PC-3 (cell line): ENCODE results near the gene KHDRBS2. TPM values are rescaled to one million over a fixed set of nuclear protein-coding genes. Genes with fewer than 3 reads are reported as not detected.

Source experiments
- ATAC-seq: fragments of 200-7000 bp; cut with Tn5 transposase; 2 replicates; pipeline ENCODE4 v1.9.1; 2020; ENCODE audit warnings: mild to moderate bottlenecking, moderate library complexity
- BruUV-seq: library from RNA; stranded (reverse); fragments of 400-500 nt; replicated peaks from 2 replicates; lab custom pipeline; 2021; lab: Mats Ljungman, UMichigan
- CTCF ChIA-PET: fragments of 300-600 bp; sonication (Branson Sonifier 250); formaldehyde crosslinking; loops from one replicate; lab custom pipeline; 2022; ENCODE audit warnings: antibody characterized with exemption; lab: Charles Lee
- POLR2A ChIA-PET: fragments of 300-600 bp; sonication (Branson Sonifier 250); formaldehyde crosslinking; loops from one replicate; lab custom pipeline; 2022; ENCODE audit warnings: antibody characterized with exemption; ENCODE audit not compliant: unreplicated experiment; lab: Charles Lee
- DNase-seq: peaks from one replicate; pipeline ENCODE4 v3.0.0-alpha.2; 2015
- H2AFZ ChIP-seq: fragments of 300-600 bp; sonication (generic); 2 replicates; pipeline ENCODE4 v1.6.0; 2016; ENCODE audit warnings: antibody characterized with exemption, low read length
- H3F3A ChIP-seq: fragments of 300-600 bp; sonication (generic); one replicate; pipeline ENCODE4 v1.6.0; 2017; ENCODE audit warnings: antibody characterized with exemption, low read length, control low read depth, mild to moderate bottlenecking; ENCODE audit not compliant: unreplicated experiment
- H3K27ac ChIP-seq: fragments of 300-600 bp; sonication (generic); 2 replicates; pipeline ENCODE4 v1.5.1; 2016; ENCODE audit warnings: mild to moderate bottlenecking, low read length
- H3K27me3 ChIP-seq: fragments of 300-600 bp; sonication (generic); 2 replicates; pipeline ENCODE4 v1.6.1; 2016; ENCODE audit warnings: low read length, mixed read lengths
- H3K36me3 ChIP-seq: fragments of 300-600 bp; sonication (generic); 2 replicates; pipeline ENCODE4 v1.6.1; 2016; ENCODE audit warnings: low read depth, mixed run types, low read length, mixed read lengths
- H3K4me1 ChIP-seq: fragments of 300-600 bp; sonication (generic); 2 replicates; pipeline ENCODE4 v1.5.1; 2016; ENCODE audit warnings: low read length; ENCODE audit not compliant: insufficient read depth
- H3K4me2 ChIP-seq: fragments of 300-600 bp; sonication (generic); 2 replicates; pipeline ENCODE4 v1.6.0; 2016; ENCODE audit warnings: low read length
- H3K4me3 ChIP-seq: fragments of 300-600 bp; sonication (generic); 2 replicates; pipeline ENCODE4 v1.5.1; 2016; ENCODE audit warnings: mild to moderate bottlenecking, low read length, mixed read lengths
- H3K79me2 ChIP-seq: fragments of 300-600 bp; sonication (generic); 2 replicates; pipeline ENCODE4 v1.6.1; 2017; ENCODE audit warnings: low read length, mixed read lengths
- H3K9ac ChIP-seq: fragments of 300-600 bp; sonication (generic); 2 replicates; pipeline ENCODE4 v1.6.0; 2016; ENCODE audit warnings: mild to moderate bottlenecking, low read length
- H3K9me2 ChIP-seq: fragments of 300-600 bp; sonication (generic); replicated peaks from 2 replicates; pipeline ENCODE4 v1.6.1; 2016; ENCODE audit warnings: mixed run types, low read length, mixed read lengths
- H3K9me3 ChIP-seq: fragments of 300-600 bp; sonication (generic); 2 replicates; pipeline ENCODE4 v1.6.1; 2016; ENCODE audit warnings: low read length, mixed read lengths
- H4K20me1 ChIP-seq: fragments of 300-600 bp; sonication (generic); 2 replicates; pipeline ENCODE4 v1.6.1; 2016; ENCODE audit warnings: low read length, mixed read lengths
- CTCF ChIP-seq: fragments of 300-600 bp; sonication (generic); conservative IDR thresholded peaks from 2 replicates; pipeline ENCODE4 v1.5.1; 2017; ENCODE audit warnings: antibody characterized with exemption, low read depth, mild to moderate bottlenecking, low read length
- EZH2 ChIP-seq: fragments of 300-600 bp; sonication (generic); IDR thresholded peaks from one replicate; pipeline ENCODE4 v1.6.1; 2017; ENCODE audit warnings: antibody characterized with exemption, mild to moderate bottlenecking, low read length; ENCODE audit not compliant: unreplicated experiment
- EZH2phosphoT487 ChIP-seq: fragments of 300-600 bp; sonication (generic); IDR thresholded peaks from 2 replicates; pipeline ENCODE4 v1.6.1; 2018; ENCODE audit warnings: mild to moderate bottlenecking, antibody characterized with exemption, low read length, borderline replicate concordance
- intact Hi-C: fragments of 100-400 bp; cut with micrococcal nuclease; formaldehyde crosslinking; loops from 2 replicates; pipeline ENCODE4 v1.9.0; 2023
- total RNA-seq: library from RNA; depleted of rRNA; stranded (reverse); fragments of >200 nt; gene quantifications from 2 replicates; pipeline ENCODE4 v1.2.3, GENCODE V29; 2014

Gene KHDRBS2
- total RNA-seq, 1 experiment from 2014 or later = not detected

DNA sequence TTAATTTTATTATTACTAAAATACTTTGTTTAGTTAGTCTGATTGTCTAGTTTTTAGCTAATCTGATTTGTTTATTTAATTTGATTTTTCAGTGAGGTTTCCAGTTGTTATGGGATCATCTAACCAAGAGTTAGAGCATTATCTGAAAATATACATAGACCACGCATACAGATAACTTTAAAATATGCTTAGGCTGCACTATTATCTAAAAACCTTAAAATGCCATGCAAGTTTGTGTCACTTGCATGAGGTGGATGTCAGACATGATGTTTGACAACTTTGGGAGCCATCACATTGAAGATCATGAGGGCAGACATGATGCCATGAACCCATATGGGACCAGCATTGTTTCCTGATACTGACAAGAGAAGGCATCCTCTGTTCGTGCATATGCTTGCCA lies 610.3 kb downstream of the KHDRBS2 start:
- BruUV-seq = no TSS peak
- H3K4me3 ChIP-seq = no peak overlapping the region
- H3K9ac ChIP-seq = no peak overlapping the region
- no peak overlapping the region for H2AFZ ChIP-seq
- no peaks in the 10 kb centered on the region for H3K27me3 ChIP-seq
- no peak overlapping the region for H3K4me2 ChIP-seq
- H4K20me1 ChIP-seq = no peaks in the 10 kb centered on the region
- no peak overlapping the region for H3K27ac ChIP-seq
- no peak for ATAC-seq
- H3K79me2 ChIP-seq = no peaks in the 10 kb centered on the region
- no peaks in the 10 kb centered on the region for H3F3A ChIP-seq
- TF ChIP-seq EZH2phosphoT487 (no peak), EZH2 (no peak), CTCF (no peak)
- CTCF ChIA-PET = no interaction called here
- intact Hi-C loops = no loop called here
- no peaks in the 10 kb centered on the region for H3K9me3 ChIP-seq
- POLR2A ChIA-PET = no interaction called here
- no peaks in the 10 kb centered on the region for H3K9me2 ChIP-seq
- no peaks in the 10 kb centered on the region for H3K36me3 ChIP-seq
- DNase-seq = no peak
- H3K4me1 ChIP-seq = no peaks in the 10 kb centered on the region

GRCh38 chr6:61649845-61650244 lies 636.2 kb downstream of the KHDRBS2 start:
- no peak for ATAC-seq
- no peaks in the 10 kb centered on the region for H3K4me1 ChIP-seq
- no peaks in the 10 kb centered on the region for H3K9me3 ChIP-seq
- no peak overlapping the region for H3K9ac ChIP-seq
- H3F3A ChIP-seq = no peaks in the 10 kb centered on the region
- no peaks in the 10 kb centered on the region for H3K9me2 ChIP-seq
- no peak overlapping the region for H2AFZ ChIP-seq
- TF ChIP-seq EZH2phosphoT487 = no peak
- TF ChIP-seq CTCF = no peak
- no peaks in the 10 kb centered on the region for H4K20me1 ChIP-seq
- POLR2A ChIA-PET = no interaction called here
- H3K4me3 ChIP-seq = no peak overlapping the region
- CTCF ChIA-PET = no interaction called here
- no peaks in the 10 kb centered on the region for H3K79me2 ChIP-seq
- H3K4me2 ChIP-seq = no peak overlapping the region
- H3K36me3 ChIP-seq = no peaks in the 10 kb centered on the region
- BruUV-seq = no TSS peak
- H3K27me3 ChIP-seq = no peaks in the 10 kb centered on the region
- no peak for DNase-seq
- H3K27ac ChIP-seq = no peak overlapping the region
- intact Hi-C loops = no loop called here

- H3K9ac ChIP-seq = no peak overlapping the region
- DNase-seq = no peak
- H3K27ac ChIP-seq = no peak overlapping the region
Measured at GRCh38 chr6:61640463-61640862, 645.6 kb downstream of the KHDRBS2 start.

More at GRCh38 chr6:61640463-61640862, 645.6 kb downstream of the KHDRBS2 start:
- H3K4me2 ChIP-seq = no peak overlapping the region
- H3K9me3 ChIP-seq = no peaks in the 10 kb centered on the region
- H3F3A ChIP-seq = no peaks in the 10 kb centered on the region
- ATAC-seq = no peak
- no peaks in the 10 kb centered on the region for H3K9me2 ChIP-seq
- ChIA-PET POLR2A (no interaction called here), CTCF (no interaction called here)
- TF ChIP-seq CTCF (no peak), EZH2phosphoT487 (no peak), EZH2 (no peak)
- H4K20me1 ChIP-seq = no peaks in the 10 kb centered on the region
- H2AFZ ChIP-seq = no peak overlapping the region
- intact Hi-C loops = no loop called here
- H3K79me2 ChIP-seq = no peaks in the 10 kb centered on the region
- H3K4me1 ChIP-seq = no peaks in the 10 kb centered on the region
- no TSS peak for BruUV-seq
- no peaks in the 10 kb centered on the region for H3K27me3 ChIP-seq
- no peaks in the 10 kb centered on the region for H3K36me3 ChIP-seq
- H3K4me3 ChIP-seq = no peak overlapping the region
